ENCODE data around the gene FOXN3. TPM values are rescaled to one million over a fixed set of nuclear protein-coding genes. Genes with fewer than 3 reads are reported as not detected.
A peak's percentile ranks its signal among the peaks of the same experiment; 100 is the strongest.

The FOXN3 gene
- total RNA-seq, 1 experiment from 2014 or later: 13.8 TPM

DNA sequence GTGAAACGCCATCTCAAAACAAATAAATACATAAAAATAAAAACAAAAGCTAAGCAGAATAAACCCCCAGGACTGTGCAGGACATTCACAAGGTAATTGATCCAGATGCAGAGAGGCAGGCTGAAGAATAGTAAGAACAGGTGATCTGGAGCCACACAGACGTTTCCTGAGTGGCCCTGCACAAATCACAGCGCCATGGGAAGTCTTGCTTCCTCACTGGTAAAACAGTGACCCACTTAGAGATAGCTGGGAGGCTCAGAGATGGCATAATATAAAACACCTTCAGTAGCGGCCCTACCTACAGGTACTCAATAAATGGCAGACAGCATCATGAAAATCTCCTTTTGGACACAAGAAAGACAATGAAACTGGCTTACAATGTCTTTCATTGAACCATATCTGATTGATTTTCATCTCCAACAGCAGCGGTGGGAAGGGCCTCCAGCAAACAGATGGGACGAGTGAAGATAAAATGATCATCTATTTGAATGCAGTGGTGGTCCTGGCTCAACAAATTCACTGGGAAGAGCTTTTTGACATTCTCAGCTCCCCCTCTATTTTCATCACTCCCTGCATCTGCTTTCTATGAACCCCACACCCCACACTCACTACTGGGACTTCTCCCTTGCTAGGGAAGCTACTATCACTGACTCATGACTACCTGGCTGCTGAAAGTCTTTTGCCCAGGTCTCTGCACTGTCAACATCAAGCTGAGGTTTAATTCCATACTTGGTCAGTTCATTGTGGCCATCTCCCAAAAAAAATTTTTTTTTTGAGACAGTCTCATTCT, 63.9 kb downstream of the FOXN3 start:
- no peaks in the 10 kb centered on the region for H3K27me3 ChIP-seq (ENCODE audit: low read length)
- H3K9ac ChIP-seq (ENCODE audit: low read length): no peak overlapping the region
- H3K4me3 ChIP-seq (ENCODE audit: low read length): no peak overlapping the region
- no peaks in the 10 kb centered on the region for H3K9me3 ChIP-seq (ENCODE audit: low read length)
- H2AFZ ChIP-seq (ENCODE audit: low read length): no peak overlapping the region
- H3K36me3 ChIP-seq (ENCODE audit: insufficient read depth, low read length): no peaks in the 10 kb centered on the region
- H3K4me2 ChIP-seq (ENCODE audit: low read depth, low read length, poor library complexity, severe bottlenecking): no peak overlapping the region
- no peaks in the 10 kb centered on the region for H3K9me2 ChIP-seq (replicated peaks; ENCODE audit: insufficient read depth, low read length)
- no peak for DNase-seq
- no peak overlapping the region for H3K27ac ChIP-seq (ENCODE audit: low read length)
- no peaks in the 10 kb centered on the region for H4K20me1 ChIP-seq (ENCODE audit: insufficient read depth, low read depth, low read length)
- no peaks in the 10 kb centered on the region for H3K79me2 ChIP-seq (ENCODE audit: low read length)
- peaks cover 13% of the 10 kb centered on the region for H3K4me1 ChIP-seq (ENCODE audit: low read length)

GRCh38 chr14:89351516-89352404, 65.3 kb downstream of the FOXN3 start:
- no peak overlapping the region; the same call in 1 of the 2 replicates for H3K9ac ChIP-seq (ENCODE audit: low read length)
- peak overlapping the region; percentile 38 for H3K4me2 ChIP-seq (ENCODE audit: low read depth, low read length, poor library complexity, severe bottlenecking)
- no peaks in the 10 kb centered on the region for H3K79me2 ChIP-seq (ENCODE audit: low read length)
- H2AFZ ChIP-seq (ENCODE audit: low read length): peak overlapping the region; percentile 84
- no peaks in the 10 kb centered on the region for H4K20me1 ChIP-seq (ENCODE audit: insufficient read depth, low read depth, low read length)
- no peaks in the 10 kb centered on the region for H3K9me2 ChIP-seq (replicated peaks; ENCODE audit: insufficient read depth, low read length)
- H3K27ac ChIP-seq (ENCODE audit: low read length): no peak overlapping the region
- peaks cover 13% of the 10 kb centered on the region for H3K4me1 ChIP-seq (ENCODE audit: low read length)
- no peaks in the 10 kb centered on the region for H3K27me3 ChIP-seq (ENCODE audit: low read length)
- H3K9me3 ChIP-seq (ENCODE audit: low read length): no peaks in the 10 kb centered on the region
- H3K4me3 ChIP-seq (ENCODE audit: low read length): peak overlapping the region; percentile 4; the same call in 1 of the 2 replicates
- no peaks in the 10 kb centered on the region for H3K36me3 ChIP-seq (ENCODE audit: insufficient read depth, low read length)
- peak; percentile 80 for DNase-seq

DNA sequence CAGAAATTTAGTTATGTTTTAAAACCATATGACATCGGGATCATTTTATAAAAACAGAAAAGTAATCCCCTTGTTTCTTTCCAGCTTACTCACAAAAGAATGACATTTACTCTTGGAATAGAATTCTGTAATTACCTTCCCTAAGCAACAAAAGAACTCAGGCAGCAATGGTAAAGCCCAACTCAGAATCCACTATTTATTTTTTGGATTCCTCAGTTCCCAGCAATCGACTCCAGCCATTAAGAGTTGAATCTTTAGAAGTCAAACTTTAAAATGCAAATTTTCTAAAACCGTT, 65.9 kb downstream of the FOXN3 start:
- H4K20me1 ChIP-seq (ENCODE audit: insufficient read depth, low read depth, low read length): no peaks in the 10 kb centered on the region
- H3K79me2 ChIP-seq (ENCODE audit: low read length): no peaks in the 10 kb centered on the region
- H3K36me3 ChIP-seq (ENCODE audit: insufficient read depth, low read length): no peaks in the 10 kb centered on the region
- H3K27me3 ChIP-seq (ENCODE audit: low read length): no peaks in the 10 kb centered on the region
- no peak for DNase-seq
- no peaks in the 10 kb centered on the region for H3K9me2 ChIP-seq (replicated peaks; ENCODE audit: insufficient read depth, low read length)
- no peak overlapping the region for H3K27ac ChIP-seq (ENCODE audit: low read length)
- H3K9me3 ChIP-seq (ENCODE audit: low read length): no peaks in the 10 kb centered on the region
- H3K9ac ChIP-seq (ENCODE audit: low read length): no peak overlapping the region; the same call in 1 of the 2 replicates
- H3K4me1 ChIP-seq (ENCODE audit: low read length): peaks cover 13% of the 10 kb centered on the region
- peak overlapping the region; percentile 84 for H2AFZ ChIP-seq (ENCODE audit: low read length)
- H3K4me2 ChIP-seq (ENCODE audit: low read depth, low read length, poor library complexity, severe bottlenecking): peak overlapping the region; percentile 38
- peak overlapping the region; percentile 4; the same call in 1 of the 2 replicates for H3K4me3 ChIP-seq (ENCODE audit: low read length)

GRCh38 chr14:89350152-89350551, 66.9 kb downstream of the FOXN3 start:
- Histone ChIP-seq H3K9ac (ENCODE audit: low read length) (no peak overlapping the region), H3K4me2 (ENCODE audit: low read depth, low read length, poor library complexity, severe bottlenecking) (no peak overlapping the region), H3K27me3 (ENCODE audit: low read length) (no peaks in the 10 kb centered on the region), H3K36me3 (ENCODE audit: insufficient read depth, low read length) (no peaks in the 10 kb centered on the region), H3K4me3 (ENCODE audit: low read length) (no peak overlapping the region), H3K27ac (ENCODE audit: low read length) (no peak overlapping the region), H3K79me2 (ENCODE audit: low read length) (no peaks in the 10 kb centered on the region), H3K9me3 (ENCODE audit: low read length) (no peaks in the 10 kb centered on the region), H2AFZ (ENCODE audit: low read length) (no peak overlapping the region), H3K4me1 (ENCODE audit: low read length) (peaks cover 13% of the 10 kb centered on the region), H3K9me2 (replicated peaks; ENCODE audit: insufficient read depth, low read length) (no peaks in the 10 kb centered on the region), H4K20me1 (ENCODE audit: insufficient read depth, low read depth, low read length) (no peaks in the 10 kb centered on the region)
- DNase-seq: no peak

GRCh38 chr14:89349171-89350008, 67.6 kb downstream of the FOXN3 start:
- no peak for DNase-seq
- Histone ChIP-seq H3K79me2 (ENCODE audit: low read length) (no peaks in the 10 kb centered on the region), H3K27me3 (ENCODE audit: low read length) (no peaks in the 10 kb centered on the region)

DNA sequence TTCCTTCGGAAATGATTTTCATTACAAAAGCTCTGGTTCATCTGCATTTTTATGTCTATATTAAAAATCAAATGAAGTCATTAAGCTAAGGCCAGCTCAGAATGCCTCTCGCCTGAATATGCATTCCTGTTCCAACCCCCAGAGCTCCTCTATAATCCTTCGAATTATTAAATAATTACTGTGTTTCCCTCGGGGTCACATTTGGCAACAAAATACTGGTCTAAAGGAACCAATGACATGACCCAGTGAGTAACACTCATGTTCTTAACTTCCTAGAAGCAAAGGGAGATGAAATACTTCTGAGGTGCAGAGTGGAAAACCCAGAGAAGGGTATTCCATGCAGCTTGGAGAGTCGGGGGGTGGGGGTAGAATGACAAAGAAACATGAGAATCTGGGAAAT, 68.3 kb downstream of the FOXN3 start:
- no peaks in the 10 kb centered on the region for H3K27me3 ChIP-seq (ENCODE audit: low read length)
- H4K20me1 ChIP-seq (ENCODE audit: insufficient read depth, low read depth, low read length): no peaks in the 10 kb centered on the region
- no peaks in the 10 kb centered on the region for H3K79me2 ChIP-seq (ENCODE audit: low read length)
- no peak overlapping the region for H3K9ac ChIP-seq (ENCODE audit: low read length)
- H3K27ac ChIP-seq (ENCODE audit: low read length): no peak overlapping the region
- H3K9me3 ChIP-seq (ENCODE audit: low read length): no peaks in the 10 kb centered on the region
- H3K4me2 ChIP-seq (ENCODE audit: low read depth, low read length, poor library complexity, severe bottlenecking): no peak overlapping the region
- H3K4me3 ChIP-seq (ENCODE audit: low read length): no peak overlapping the region
- no peak for DNase-seq
- peaks cover 13% of the 10 kb centered on the region for H3K4me1 ChIP-seq (ENCODE audit: low read length)
- no peaks in the 10 kb centered on the region for H3K36me3 ChIP-seq (ENCODE audit: insufficient read depth, low read length)
- H2AFZ ChIP-seq (ENCODE audit: low read length): no peak overlapping the region
- H3K9me2 ChIP-seq (replicated peaks; ENCODE audit: insufficient read depth, low read length): no peaks in the 10 kb centered on the region

More at GRCh38 chr14:89349171-89350008, 67.6 kb downstream of the FOXN3 start:
- Histone ChIP-seq H3K4me3 (ENCODE audit: low read length) (no peak overlapping the region), H3K4me1 (ENCODE audit: low read length) (peaks cover 13% of the 10 kb centered on the region), H3K4me2 (ENCODE audit: low read depth, low read length, poor library complexity, severe bottlenecking) (no peak overlapping the region), H3K36me3 (ENCODE audit: insufficient read depth, low read length) (no peaks in the 10 kb centered on the region), H2AFZ (ENCODE audit: low read length) (no peak overlapping the region), H3K9me2 (replicated peaks; ENCODE audit: insufficient read depth, low read length) (no peaks in the 10 kb centered on the region), H3K9ac (ENCODE audit: low read length) (no peak overlapping the region), H3K9me3 (ENCODE audit: low read length) (no peaks in the 10 kb centered on the region), H4K20me1 (ENCODE audit: insufficient read depth, low read depth, low read length) (no peaks in the 10 kb centered on the region), H3K27ac (ENCODE audit: low read length) (no peak overlapping the region)

DNA sequence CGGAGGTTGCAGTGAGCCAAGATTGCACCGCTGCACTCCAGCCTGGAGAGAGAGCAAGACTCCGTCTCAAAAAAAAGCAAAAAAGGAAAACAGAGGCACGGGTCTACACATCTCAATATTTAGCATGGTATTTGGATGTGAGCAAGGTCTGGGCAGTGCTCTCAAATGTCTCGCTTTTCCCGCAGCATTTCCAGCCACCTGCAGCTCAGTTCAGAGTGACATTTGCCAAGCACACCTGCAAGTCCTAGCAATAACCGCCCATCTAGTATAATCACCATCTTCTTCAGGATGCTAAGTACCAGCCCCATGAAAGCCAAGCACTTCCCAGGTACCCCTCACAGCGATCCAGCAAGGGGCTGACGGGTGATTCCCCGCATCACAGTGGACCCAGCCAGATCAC, 69.1 kb downstream of the FOXN3 start:
- Histone ChIP-seq H3K4me2 (ENCODE audit: low read depth, low read length, poor library complexity, severe bottlenecking) (no peak overlapping the region), H3K27ac (ENCODE audit: low read length) (no peak overlapping the region), H3K9ac (ENCODE audit: low read length) (no peak overlapping the region), H3K9me2 (replicated peaks; ENCODE audit: insufficient read depth, low read length) (no peaks in the 10 kb centered on the region), H2AFZ (ENCODE audit: low read length) (no peak overlapping the region), H3K4me1 (ENCODE audit: low read length) (peaks cover 13% of the 10 kb centered on the region), H3K27me3 (ENCODE audit: low read length) (no peaks in the 10 kb centered on the region), H3K36me3 (ENCODE audit: insufficient read depth, low read length) (no peaks in the 10 kb centered on the region), H3K79me2 (ENCODE audit: low read length) (no peaks in the 10 kb centered on the region), H3K9me3 (ENCODE audit: low read length) (no peaks in the 10 kb centered on the region), H3K4me3 (ENCODE audit: low read length) (no peak overlapping the region), H4K20me1 (ENCODE audit: insufficient read depth, low read depth, low read length) (no peaks in the 10 kb centered on the region)
- DNase-seq: no peak

- H3K4me2 ChIP-seq (ENCODE audit: low read depth, low read length, poor library complexity, severe bottlenecking): no peak overlapping the region
- H3K9me3 ChIP-seq (ENCODE audit: low read length): no peaks in the 10 kb centered on the region
- H3K4me3 ChIP-seq (ENCODE audit: low read length): no peak overlapping the region
- DNase-seq: no peak
- H3K79me2 ChIP-seq (ENCODE audit: low read length): no peaks in the 10 kb centered on the region
- no peak overlapping the region for H3K9ac ChIP-seq (ENCODE audit: low read length)
- no peak overlapping the region for H2AFZ ChIP-seq (ENCODE audit: low read length)
- no peak overlapping the region for H3K27ac ChIP-seq (ENCODE audit: low read length)
- no peaks in the 10 kb centered on the region for H3K4me1 ChIP-seq (ENCODE audit: low read length)
- no peaks in the 10 kb centered on the region for H3K9me2 ChIP-seq (replicated peaks; ENCODE audit: insufficient read depth, low read length)
- no peaks in the 10 kb centered on the region for H3K27me3 ChIP-seq (ENCODE audit: low read length)
- no peaks in the 10 kb centered on the region for H3K36me3 ChIP-seq (ENCODE audit: insufficient read depth, low read length)
- H4K20me1 ChIP-seq (ENCODE audit: insufficient read depth, low read depth, low read length): no peaks in the 10 kb centered on the region
Measured at GRCh38 chr14:89344920-89345254, 72.1 kb downstream of the FOXN3 start.

Data from Karpas-422 (cell line).